Measurements from ENCODE around the gene SLC5A6. TPM values are rescaled to one million over a fixed set of nuclear protein-coding genes. Genes with fewer than 3 reads are reported as not detected.

SLC5A6 gene
- total and polyA plus RNA-seq, 2 of the 8 experiments (the other 6 are each of a cell fraction or from before 2014, with no cell fraction given), result 118 to 183 TPM

GRCh38 chr2:27155069-27155520 is 57.0 kb downstream of the SLC5A6 start:
- H3K23me2 ChIP-seq (ENCODE audit: low read depth, low read length), result no peaks in the 10 kb centered on the region
- no peak overlapping the region for H2BK120ac ChIP-seq (replicated peaks; ENCODE audit: low read depth, low read length)
- H2BK15ac ChIP-seq (ENCODE audit: low read length), result no peak overlapping the region
- H3K14ac ChIP-seq (ENCODE audit: insufficient read length), result no peak overlapping the region
- H4K20me1 ChIP-seq (replicated peaks in 1 of 2; ENCODE audit: control insufficient read depth in 1 of 2, insufficient read depth in 2 of 2, low read length in 2 of 2), result no peaks in the 10 kb centered on the region
- H3K36me3 ChIP-seq (ENCODE audit: control insufficient read depth in 2 of 4, insufficient read depth in 4 of 4, low read length in 3 of 4), result no peaks in the 10 kb centered on the region
- H3K4me3 ChIP-seq (ENCODE audit: extremely low read depth in 1 of 4, insufficient read depth in 2 of 4, low read depth in 3 of 4, low read length in 4 of 4), result no peak overlapping the region
- no peak for DNase-seq (ENCODE audit: low read depth in 1 of 2, low spot score in 2 of 2)
- H3K4me2 ChIP-seq (ENCODE audit: insufficient read depth in 1 of 2, low read depth in 2 of 2, low read length in 2 of 2), result no peak overlapping the region
- 87% methylated on average over 9 of the region's 9 CpGs; no CpG with 5 or more reads in 1 of the 2 experiments for WGBS, 2 experiments (ENCODE audit: extremely low coverage in 1 of 2, insufficient coverage in 1 of 2, insufficient read length in 1 of 2, insufficient replicate concordance in 2 of 2, low coverage in 1 of 2, low lambda C conversion rate in 2 of 2, missing lambda C conversion rate in 1 of 2)
- H3K9me3 ChIP-seq (ENCODE audit: insufficient read depth in 2 of 2, low read depth in 1 of 2, low read length in 1 of 2), result no peaks in the 10 kb centered on the region
- ChIA-PET CTCF (ENCODE audit: partially characterized antibody) (interaction anchor here (0.7 to 2.9 kb wide), 6 partner anchors 13 to 162 kb away, joined by 3 to 14 read pairs (median 4); partner anchors contain the start of gene PREB), POLR2A (ENCODE audit: partially characterized antibody) (interaction anchor here (1.4 kb wide), 1 partner anchor 8 kb away, joined by 6 read pairs; no protein-coding TSS in a partner anchor)
- H3K27me3 ChIP-seq (replicated peaks in 1 of 4; ENCODE audit: control insufficient read depth in 3 of 4, extremely low read depth in 1 of 4, insufficient read depth in 3 of 4, low read length in 3 of 4), result no peaks in the 10 kb centered on the region
- no peak overlapping the region for H3K23ac ChIP-seq (ENCODE audit: insufficient read length)
- no peaks in the 10 kb centered on the region; a peak in 1 of 7 replicates for H3K4me1 ChIP-seq (replicated peaks in 1 of 4; ENCODE audit: control insufficient read depth in 3 of 4, insufficient read depth in 4 of 4, low read length in 3 of 4)
- no peak for FAIRE-seq
- no peak overlapping the region; the same call in 1 of the 2 replicates for H2AFZ ChIP-seq (ENCODE audit: low read length)
- no peak overlapping the region for H3K4ac ChIP-seq (replicated peaks; ENCODE audit: insufficient read length, low read depth, low read length)
- no peak overlapping the region for H2AK5ac ChIP-seq (ENCODE audit: low read depth, low read length)
- H3K18ac ChIP-seq (ENCODE audit: extremely low read depth, low read length), result no peak overlapping the region; the same call in 1 of the 2 replicates
- no peak overlapping the region for H3K27ac ChIP-seq (ENCODE audit: low read depth, low read length)
- H3K56ac ChIP-seq (replicated peaks; ENCODE audit: insufficient read length, low read depth, low read length), result no peak overlapping the region
- H2BK20ac ChIP-seq (ENCODE audit: low read length), result no peak overlapping the region
- H2BK5ac ChIP-seq (ENCODE audit: low read depth, low read length), result 0 out of 2 replicates have a peak overlapping the region, but pooled peaks have one; percentile 46
- H3K9ac ChIP-seq (replicated peaks in 1 of 4; ENCODE audit: extremely low read depth in 1 of 4, low read depth in 3 of 4, low read length in 3 of 4), result no peak overlapping the region
- peak overlapping the region; percentile 52 for H4K91ac ChIP-seq (replicated peaks; ENCODE audit: insufficient read length, low read length)
- no peak overlapping the region for H4K5ac ChIP-seq (ENCODE audit: insufficient read length, low read depth, low read length)
- H3K79me1 ChIP-seq (ENCODE audit: low read depth, low read length), result no peaks in the 10 kb centered on the region
- no peaks in the 10 kb centered on the region for H3K79me2 ChIP-seq (ENCODE audit: control insufficient read depth in 1 of 2, insufficient read depth in 2 of 2, low read length in 2 of 2)
- H4K8ac ChIP-seq (ENCODE audit: extremely low read depth, insufficient read depth, low read length), result no peak overlapping the region
- 0 out of 2 replicates have a peak overlapping the region, but pooled peaks have one; percentile 60 for H2BK12ac ChIP-seq (ENCODE audit: low read depth, low read length)
- TF ChIP-seq RXRA (IDR thresholded peaks at IDR 0.05; ENCODE audit: insufficient read depth, low read depth, low read length), result no peak
- no peak for TF ChIP-seq SAP30 (IDR thresholded peaks at IDR 0.05; ENCODE audit: insufficient read depth, insufficient replicate concordance, low read length)
- TF ChIP-seq TBP (IDR thresholded peaks at IDR 0.05; ENCODE audit: low read depth, low read length), result no peak
